ENCODE data around the gene SLC1A2. TPM values are rescaled to one million over a fixed set of nuclear protein-coding genes. Genes with fewer than 3 reads are reported as not detected.

SLC1A2 gene
- total and polyA plus RNA-seq, 2 experiments from 2014 or later: 0.70 to 2.8 TPM

GRCh38 chr11:35318309-35318708 lies 101.0 kb downstream of the SLC1A2 start:
- no peaks in the 10 kb centered on the region for H3K27me3 Mint-ChIP-seq (ENCODE audit: insufficient read depth, low read depth, poor library complexity)
- no peak overlapping the region for H3K4me3 Mint-ChIP-seq
- Histone ChIP-seq H3K9me2 (ENCODE audit: insufficient read depth) (peaks cover 11% of the 10 kb centered on the region; the same call in 1 of the 2 replicates), H3F3A (replicated peaks; ENCODE audit: low read depth) (no peaks in the 10 kb centered on the region), H3K27ac (ENCODE audit: low read depth) (no peak overlapping the region), H3K27me3 (ENCODE audit: insufficient read depth) (no peaks in the 10 kb centered on the region), H3K36me3 (ENCODE audit: insufficient read depth) (no peaks in the 10 kb centered on the region), H3K4me2 (no peak overlapping the region), H3K4me3 (no peak overlapping the region), H2AFZ (no peak overlapping the region), H4K20me1 (replicated peaks; ENCODE audit: insufficient read depth) (no peaks in the 10 kb centered on the region), H3K4me1 (ENCODE audit: insufficient read depth) (peaks cover 20% of the 10 kb centered on the region), H3K79me2 (replicated peaks; ENCODE audit: insufficient read depth) (no peaks in the 10 kb centered on the region)
- no peaks in the 10 kb centered on the region for H3K9me3 Mint-ChIP-seq
- H3K27ac Mint-ChIP-seq: no peak overlapping the region
- peaks cover 26% of the 10 kb centered on the region for H3K4me1 Mint-ChIP-seq
- DNase-seq (ENCODE audit: low spot score): no peak
- H3K36me3 Mint-ChIP-seq (ENCODE audit: low read depth): no peaks in the 10 kb centered on the region
- no peak for ATAC-seq
- TF ChIP-seq ZNF114 (CRISPR knock-in tag; IDR thresholded peaks at IDR 0.05) (no peak), EZH2phosphoT487 (IDR thresholded peaks at IDR 0.05; ENCODE audit: unreplicated experiment) (no peak), ETS1 (IDR thresholded peaks at IDR 0.05) (no peak), CTCF (conservative IDR thresholded peaks at IDR 0.05; ENCODE audit: low read depth in 2 of 2) (no peak), STAT1 (IDR thresholded peaks at IDR 0.05; ENCODE audit: unreplicated experiment) (no peak), REST (IDR thresholded peaks at IDR 0.05; ENCODE audit: unreplicated experiment) (no peak)

- Histone ChIP-seq H3K36me3 (ENCODE audit: insufficient read depth) (no peaks in the 10 kb centered on the region), H3K79me2 (replicated peaks; ENCODE audit: insufficient read depth) (no peaks in the 10 kb centered on the region), H4K20me1 (replicated peaks; ENCODE audit: insufficient read depth) (no peaks in the 10 kb centered on the region), H3K27me3 (ENCODE audit: insufficient read depth) (no peaks in the 10 kb centered on the region), H3K4me2 (no peak overlapping the region), H3K4me1 (ENCODE audit: insufficient read depth) (peaks cover 16% of the 10 kb centered on the region), H2AFZ (no peak overlapping the region), H3K9me2 (ENCODE audit: insufficient read depth) (peaks cover 11% of the 10 kb centered on the region; the same call in 1 of the 2 replicates), H3K4me3 (no peak overlapping the region), H3K27ac (ENCODE audit: low read depth) (no peak overlapping the region), H3F3A (replicated peaks; ENCODE audit: low read depth) (no peaks in the 10 kb centered on the region)
- DNase-seq (ENCODE audit: low spot score): no peak
- Mint-ChIP-seq H3K9me3 (no peaks in the 10 kb centered on the region), H3K4me3 (no peak overlapping the region), H3K4me1 (peaks cover 19% of the 10 kb centered on the region), H3K27me3 (ENCODE audit: insufficient read depth, low read depth, poor library complexity) (no peaks in the 10 kb centered on the region), H3K36me3 (ENCODE audit: low read depth) (no peaks in the 10 kb centered on the region), H3K27ac (no peak overlapping the region)
- ATAC-seq: no peak
- no peak for TF ChIP-seq JUNB (IDR thresholded peaks at IDR 0.05; ENCODE audit: unreplicated experiment)
- TF ChIP-seq STAT1 (IDR thresholded peaks at IDR 0.05; ENCODE audit: unreplicated experiment): no peak
- no peak for TF ChIP-seq ZNF462 (CRISPR knock-in tag; IDR thresholded peaks at IDR 0.05)
- no peak for TF ChIP-seq NANOG (IDR thresholded peaks at IDR 0.05; ENCODE audit: borderline replicate concordance)
- TF ChIP-seq ZNF114 (CRISPR knock-in tag; IDR thresholded peaks at IDR 0.05): no peak
Measured at GRCh38 chr11:35317253-35317652, 102.1 kb downstream of the SLC1A2 start.

Data from GM23338 (cell line).